Natural killer cell (primary cell): ENCODE results near the gene CCDC85C. TPM values are rescaled to one million over a fixed set of nuclear protein-coding genes. Genes with fewer than 3 reads are reported as not detected.

Experiments used
- ATAC-seq, 3 donors: fragments of 150-1000 bp in 2 of 3; fragments of 200-7000 bp in 1 of 3; cut with Tn5 transposase; 1 replicate in 1 of 3; 2 replicates in 2 of 3; pipeline ENCODE4 v1.10.0; 2021; ENCODE audit warnings: mild to moderate bottlenecking in 2 of 3, moderate library complexity in 2 of 3
- DNase-seq, 2 donors: peaks; one replicate each; pipeline versions ENCODE4 v3.0.0 to v3.0.0-alpha.2; 2013 to 2021; ENCODE audit warnings: mixed read lengths in 1 of 2
- H3K27ac ChIP-seq: one replicate; pipeline ENCODE4 v1.5.1; 2013; ENCODE audit warnings: mild to moderate bottlenecking, low read length
- H3K27me3 ChIP-seq: one replicate; pipeline ENCODE4 v1.6.1; 2013; ENCODE audit warnings: low read length; ENCODE audit not compliant: control insufficient read depth, insufficient read depth
- H3K36me3 ChIP-seq: one replicate; pipeline ENCODE4 v1.6.1; 2013; ENCODE audit warnings: low read length; ENCODE audit not compliant: control insufficient read depth, insufficient read depth
- H3K4me1 ChIP-seq: one replicate; pipeline ENCODE4 v1.6.1; 2013; ENCODE audit warnings: low read length; ENCODE audit not compliant: control insufficient read depth, insufficient read depth
- H3K4me3 ChIP-seq: one replicate; pipeline ENCODE4 v1.5.1; 2013; ENCODE audit warnings: low read length
- H3K9me3 ChIP-seq: one replicate; pipeline ENCODE4 v1.6.1; 2013; ENCODE audit warnings: low read length; ENCODE audit not compliant: control insufficient read depth, insufficient read depth
- H3K27ac Mint-ChIP-seq, 2 donors: one replicate each; pipeline ENCODE4 v1.8.0; 2022; ENCODE audit warnings: mild to moderate bottlenecking in 2 of 2, mixed read lengths in 2 of 2, moderate library complexity in 1 of 2
- H3K27me3 Mint-ChIP-seq, 2 donors: one replicate each; pipeline ENCODE4 v1.8.0; 2022; ENCODE audit warnings: low read depth in 2 of 2, mixed read lengths in 2 of 2
- H3K36me3 Mint-ChIP-seq: one replicate; pipeline ENCODE4 v1.8.0; 2022; ENCODE audit warnings: mixed read lengths
- H3K4me1 Mint-ChIP-seq, 2 donors: one replicate each; pipeline ENCODE4 v1.8.0; 2022; ENCODE audit warnings: mixed read lengths in 2 of 2
- H3K4me3 Mint-ChIP-seq: one replicate; pipeline ENCODE4 v1.8.0; 2022; ENCODE audit warnings: mild to moderate bottlenecking, moderate library complexity, mixed read lengths
- H3K9me3 Mint-ChIP-seq, 2 donors: one replicate each; pipeline ENCODE4 v1.8.0; 2022; ENCODE audit warnings: mixed read lengths in 2 of 2
- WGBS: methylation state at CpG from one replicate; pipeline ENCODE4 v1.1.7; 2013; ENCODE audit warnings: missing lambda C conversion rate; ENCODE audit not compliant: insufficient coverage; 5-methylcytosine and 5-hydroxymethylcytosine counted together
- intact Hi-C: fragments of 100-400 bp; cut with micrococcal nuclease; formaldehyde crosslinking; loops from one replicate; pipeline ENCODE4 v1.14.2; 2022
- total RNA-seq, 4 donors: library from RNA; stranded (reverse); fragments of 120-200 nt in 1 of 4; gene quantifications; one replicate each; pipeline versions ENCODE4 v1.2.3 to v1.2.4, GENCODE V29; 2013 to 2022
- TF ChIP-seq, protein P1 (sequence below): fragments of 200-600 bp; IDR thresholded peaks from one replicate; pipeline ENCODE4 v1.8.0; 2022; ENCODE audit warnings: antibody characterized with exemption

CCDC85C gene
- total RNA-seq, 3 donors from 2014 or later (not counting 1 experiment from before 2014, with no cell fraction given), result 0.73 to 4.3 (median 2.8) TPM

GRCh38 chr14:99649643-99650042 is 45.6 kb upstream of the CCDC85C start:
- Histone ChIP-seq H3K27me3 (peaks cover 3% of the 10 kb centered on the region), H3K4me3 (no peak overlapping the region), H3K36me3 (no peaks in the 10 kb centered on the region), H3K27ac (no peak overlapping the region), H3K4me1 (no peaks in the 10 kb centered on the region), H3K9me3 (no peaks in the 10 kb centered on the region)
- intact Hi-C loops, result no loop called here
- H3K9me3 Mint-ChIP-seq, result no peaks in the 10 kb centered on the region
- H3K4me1 Mint-ChIP-seq, result no peaks in the 10 kb centered on the region
- no peaks in the 10 kb centered on the region for H3K36me3 Mint-ChIP-seq
- no peak for DNase-seq
- 87% methylated on average over 8 of the region's 8 CpGs for WGBS
- H3K4me3 Mint-ChIP-seq, result no peak overlapping the region
- TF ChIP-seq, protein P1, sequence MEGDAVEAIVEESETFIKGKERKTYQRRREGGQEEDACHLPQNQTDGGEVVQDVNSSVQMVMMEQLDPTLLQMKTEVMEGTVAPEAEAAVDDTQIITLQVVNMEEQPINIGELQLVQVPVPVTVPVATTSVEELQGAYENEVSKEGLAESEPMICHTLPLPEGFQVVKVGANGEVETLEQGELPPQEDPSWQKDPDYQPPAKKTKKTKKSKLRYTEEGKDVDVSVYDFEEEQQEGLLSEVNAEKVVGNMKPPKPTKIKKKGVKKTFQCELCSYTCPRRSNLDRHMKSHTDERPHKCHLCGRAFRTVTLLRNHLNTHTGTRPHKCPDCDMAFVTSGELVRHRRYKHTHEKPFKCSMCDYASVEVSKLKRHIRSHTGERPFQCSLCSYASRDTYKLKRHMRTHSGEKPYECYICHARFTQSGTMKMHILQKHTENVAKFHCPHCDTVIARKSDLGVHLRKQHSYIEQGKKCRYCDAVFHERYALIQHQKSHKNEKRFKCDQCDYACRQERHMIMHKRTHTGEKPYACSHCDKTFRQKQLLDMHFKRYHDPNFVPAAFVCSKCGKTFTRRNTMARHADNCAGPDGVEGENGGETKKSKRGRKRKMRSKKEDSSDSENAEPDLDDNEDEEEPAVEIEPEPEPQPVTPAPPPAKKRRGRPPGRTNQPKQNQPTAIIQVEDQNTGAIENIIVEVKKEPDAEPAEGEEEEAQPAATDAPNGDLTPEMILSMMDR, result no peak
- no peak for ATAC-seq
- no peak overlapping the region for H3K27ac Mint-ChIP-seq
- H3K27me3 Mint-ChIP-seq, result peaks cover 9 to 14% of the 10 kb centered on the region in 2 donors

GRCh38 chr14:99649219-99649618 is 45.2 kb upstream of the CCDC85C start:
- Histone ChIP-seq H3K4me1 (no peaks in the 10 kb centered on the region), H3K9me3 (no peaks in the 10 kb centered on the region), H3K4me3 (no peak overlapping the region), H3K36me3 (no peaks in the 10 kb centered on the region), H3K27ac (no peak overlapping the region), H3K27me3 (peaks cover 6% of the 10 kb centered on the region)
- no peaks in the 10 kb centered on the region for H3K9me3 Mint-ChIP-seq
- DNase-seq (no peak), ATAC-seq (no peak)
- H3K27ac Mint-ChIP-seq, result no peak overlapping the region
- H3K4me3 Mint-ChIP-seq, result no peak overlapping the region
- 74% methylated on average over 8 of the region's 8 CpGs for WGBS
- intact Hi-C loops, result no loop called here
- no peaks in the 10 kb centered on the region for H3K36me3 Mint-ChIP-seq
- TF ChIP-seq, protein P1, result no peak
- H3K4me1 Mint-ChIP-seq, result no peaks in the 10 kb centered on the region
- H3K27me3 Mint-ChIP-seq, result peaks cover 9 to 12% of the 10 kb centered on the region in 2 donors

DNA sequence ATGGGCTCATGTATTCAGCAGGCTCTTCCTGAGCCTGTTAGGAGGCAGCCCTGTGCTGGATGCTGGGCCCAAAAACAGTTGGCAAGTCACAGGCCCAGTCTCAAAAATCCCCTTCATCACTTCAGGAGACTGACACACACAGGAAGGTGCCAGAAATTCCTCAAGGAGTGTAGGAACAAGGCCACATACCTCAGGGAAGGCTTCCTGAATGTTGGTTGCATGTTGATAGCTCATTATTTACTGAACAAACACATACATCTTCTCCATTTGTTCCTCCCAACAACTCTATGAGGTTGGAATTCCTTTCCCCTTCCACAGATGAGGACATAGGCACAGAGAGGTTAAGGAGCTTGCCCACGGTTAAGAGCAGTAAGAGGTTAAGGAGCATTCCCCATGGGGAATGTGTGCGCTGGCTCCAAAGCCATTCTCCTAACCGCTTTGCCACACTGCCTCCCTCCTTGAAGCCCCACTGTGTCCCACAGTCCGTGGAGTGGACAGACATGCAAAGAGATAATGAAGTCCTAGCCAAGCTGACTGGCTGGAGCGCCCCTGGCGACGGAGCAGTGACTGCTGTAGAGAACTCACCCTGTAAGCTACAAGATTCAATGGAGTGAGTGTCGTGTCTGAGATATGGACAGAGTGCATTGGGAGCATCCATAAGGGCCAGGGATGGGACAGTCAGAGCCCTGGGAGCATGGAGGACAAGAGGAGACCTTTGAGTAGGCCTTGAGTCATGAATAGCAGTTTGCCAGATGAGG is 44.2 kb upstream of the CCDC85C start:
- H3K27me3 Mint-ChIP-seq, result peaks cover 16 to 17% of the 10 kb centered on the region in 2 donors

More for the DNA sequence above, 44.2 kb upstream of the CCDC85C start:
- H3K4me1 Mint-ChIP-seq, result no peaks in the 10 kb centered on the region
- ATAC-seq (no peak), DNase-seq (no peak)
- H3K9me3 ChIP-seq, result no peaks in the 10 kb centered on the region
- TF ChIP-seq, protein P1, result no peak
- no peaks in the 10 kb centered on the region for H3K9me3 Mint-ChIP-seq
- no peak overlapping the region for H3K4me3 ChIP-seq
- no peak overlapping the region for H3K4me3 Mint-ChIP-seq
- no peak overlapping the region for H3K27ac ChIP-seq
- no peaks in the 10 kb centered on the region for H3K36me3 Mint-ChIP-seq
- intact Hi-C loops, result no loop called here
- WGBS, result 87% methylated on average over 8 of the region's 8 CpGs
- H3K27me3 ChIP-seq, result peaks cover 6% of the 10 kb centered on the region
- H3K36me3 ChIP-seq, result no peaks in the 10 kb centered on the region
- no peak overlapping the region for H3K27ac Mint-ChIP-seq
- H3K4me1 ChIP-seq, result no peaks in the 10 kb centered on the region
